ENCODE data around the gene ZNF554. TPM values are rescaled to one million over a fixed set of nuclear protein-coding genes. Genes with fewer than 3 reads are reported as not detected.

ZNF554 gene
- total RNA-seq, 2 experiments from 2014 or later, result 3.5 to 3.6 TPM

- TF ChIP-seq, protein P1, sequence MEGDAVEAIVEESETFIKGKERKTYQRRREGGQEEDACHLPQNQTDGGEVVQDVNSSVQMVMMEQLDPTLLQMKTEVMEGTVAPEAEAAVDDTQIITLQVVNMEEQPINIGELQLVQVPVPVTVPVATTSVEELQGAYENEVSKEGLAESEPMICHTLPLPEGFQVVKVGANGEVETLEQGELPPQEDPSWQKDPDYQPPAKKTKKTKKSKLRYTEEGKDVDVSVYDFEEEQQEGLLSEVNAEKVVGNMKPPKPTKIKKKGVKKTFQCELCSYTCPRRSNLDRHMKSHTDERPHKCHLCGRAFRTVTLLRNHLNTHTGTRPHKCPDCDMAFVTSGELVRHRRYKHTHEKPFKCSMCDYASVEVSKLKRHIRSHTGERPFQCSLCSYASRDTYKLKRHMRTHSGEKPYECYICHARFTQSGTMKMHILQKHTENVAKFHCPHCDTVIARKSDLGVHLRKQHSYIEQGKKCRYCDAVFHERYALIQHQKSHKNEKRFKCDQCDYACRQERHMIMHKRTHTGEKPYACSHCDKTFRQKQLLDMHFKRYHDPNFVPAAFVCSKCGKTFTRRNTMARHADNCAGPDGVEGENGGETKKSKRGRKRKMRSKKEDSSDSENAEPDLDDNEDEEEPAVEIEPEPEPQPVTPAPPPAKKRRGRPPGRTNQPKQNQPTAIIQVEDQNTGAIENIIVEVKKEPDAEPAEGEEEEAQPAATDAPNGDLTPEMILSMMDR (IDR thresholded peaks at IDR 0.05), result no peak
- POLR2A ChIA-PET, result no interaction called here
Measured at GRCh38 chr19:2808129-2808941, 11.3 kb upstream of the ZNF554 start.

GRCh38 chr19:2809387-2810140 lies 10.1 kb upstream of the ZNF554 start:
- no peaks in the 10 kb centered on the region for H3K4me1 ChIP-seq (ENCODE audit: insufficient read depth, low read length)
- H3K9me3 Mint-ChIP-seq, result no peaks in the 10 kb centered on the region
- intact Hi-C loops (cut with DNase I, micrococcal nuclease), result no loop called here
- TF ChIP-seq, protein P1 (IDR thresholded peaks at IDR 0.05), result no peak
- ATAC-seq (ENCODE audit: poor library complexity) (no peak), DNase-seq (peak in 1 of 14 experiments; percentile 11)
- ChIA-PET CTCF (no interaction called here), POLR2A (no interaction called here)
- no peaks in the 10 kb centered on the region for H3K27me3 ChIP-seq (ENCODE audit: control insufficient read depth in 1 of 2, insufficient read depth in 2 of 2, low read length in 2 of 2)
- no peak overlapping the region for H3K27ac ChIP-seq (ENCODE audit: low read depth in 1 of 2, low read length in 2 of 2)
- H3K27ac Mint-ChIP-seq, result no peak overlapping the region
- no peaks in the 10 kb centered on the region for H3K9me3 ChIP-seq (ENCODE audit: control insufficient read depth in 1 of 2, insufficient read depth in 1 of 2, low read length in 2 of 2)
- H3K4me1 Mint-ChIP-seq (ENCODE audit: low read depth), result no peaks in the 10 kb centered on the region
- peaks cover 22% of the 10 kb centered on the region for H3K36me3 Mint-ChIP-seq (ENCODE audit: low read depth)
- H3K4me3 Mint-ChIP-seq, result no peak overlapping the region
- peaks cover 33% of the 10 kb centered on the region for H3K36me3 ChIP-seq (ENCODE audit: insufficient read depth, low read length)
- H3K27me3 Mint-ChIP-seq, result no peaks in the 10 kb centered on the region
- no peak overlapping the region for H3K4me3 ChIP-seq (ENCODE audit: low read length)

More at GRCh38 chr19:2808129-2808941, 11.3 kb upstream of the ZNF554 start:
- H3K27me3 Mint-ChIP-seq, result no peaks in the 10 kb centered on the region
- intact Hi-C loops (cut with DNase I, micrococcal nuclease), result no loop called here
- H3K36me3 Mint-ChIP-seq (ENCODE audit: low read depth), result peaks cover 28% of the 10 kb centered on the region
- Histone ChIP-seq H3K36me3 (ENCODE audit: insufficient read depth, low read length) (peaks cover 33% of the 10 kb centered on the region), H3K27me3 (ENCODE audit: control insufficient read depth in 1 of 2, insufficient read depth in 2 of 2, low read length in 2 of 2) (no peaks in the 10 kb centered on the region), H3K4me1 (ENCODE audit: insufficient read depth, low read length) (no peaks in the 10 kb centered on the region), H3K27ac (ENCODE audit: low read depth in 1 of 2, low read length in 2 of 2) (no peak overlapping the region), H3K9me3 (ENCODE audit: control insufficient read depth in 1 of 2, insufficient read depth in 1 of 2, low read length in 2 of 2) (no peaks in the 10 kb centered on the region), H3K4me3 (ENCODE audit: low read length) (no peak overlapping the region)
- CTCF ChIA-PET, result no interaction called here
- ATAC-seq (ENCODE audit: poor library complexity), result no peak
- no peaks in the 10 kb centered on the region for H3K9me3 Mint-ChIP-seq
- no peak overlapping the region for H3K4me3 Mint-ChIP-seq
- H3K27ac Mint-ChIP-seq, result no peak overlapping the region
- H3K4me1 Mint-ChIP-seq (ENCODE audit: low read depth), result no peaks in the 10 kb centered on the region
- DNase-seq, result no peak

GRCh38 chr19:2810141-2811091 lies 9.3 kb upstream of the ZNF554 start:
- H3K36me3 Mint-ChIP-seq (ENCODE audit: low read depth), result peaks cover 19% of the 10 kb centered on the region
- H3K27me3 Mint-ChIP-seq, result no peaks in the 10 kb centered on the region
- no peaks in the 10 kb centered on the region for H3K9me3 Mint-ChIP-seq
- intact Hi-C loops (cut with DNase I, micrococcal nuclease), result no loop called here
- Histone ChIP-seq H3K27me3 (ENCODE audit: control insufficient read depth in 1 of 2, insufficient read depth in 2 of 2, low read length in 2 of 2) (no peaks in the 10 kb centered on the region), H3K9me3 (ENCODE audit: control insufficient read depth in 1 of 2, insufficient read depth in 1 of 2, low read length in 2 of 2) (no peaks in the 10 kb centered on the region), H3K36me3 (ENCODE audit: insufficient read depth, low read length) (peaks cover 27% of the 10 kb centered on the region), H3K4me3 (ENCODE audit: low read length) (no peak overlapping the region), H3K4me1 (ENCODE audit: insufficient read depth, low read length) (no peaks in the 10 kb centered on the region), H3K27ac (ENCODE audit: low read depth in 1 of 2, low read length in 2 of 2) (no peak overlapping the region)
- CTCF ChIA-PET, result interaction anchor here (1.1 kb wide), 1 partner anchor 9 kb away, joined by 3 read pairs; no protein-coding TSS in a partner anchor
- ATAC-seq (ENCODE audit: poor library complexity) (no peak), DNase-seq (peak in 1 of 14 experiments; percentile 12)
- no peak overlapping the region for H3K27ac Mint-ChIP-seq
- H3K4me3 Mint-ChIP-seq, result no peak overlapping the region
- H3K4me1 Mint-ChIP-seq (ENCODE audit: low read depth), result no peaks in the 10 kb centered on the region
- TF ChIP-seq, protein P1 (IDR thresholded peaks at IDR 0.05), result no peak
- POLR2A ChIA-PET, result no interaction called here
